GM19397 (cell line): ENCODE results near the gene FCHO1.
"Not testable (repeated sequence)": the region's sequence is repeated elsewhere in the genome, so short reads cannot be mapped to it uniquely, and the experiment has no call there.

ENCODE experiments used
- ATAC-seq: cut with Tn5 transposase; IDR thresholded peaks from one replicate; pipeline ENCODE4 v1.9.1; 2021; ENCODE audit warnings: mild to moderate bottlenecking, moderate library complexity; ENCODE audit not compliant: unreplicated experiment

Gene FCHO1

DNA sequence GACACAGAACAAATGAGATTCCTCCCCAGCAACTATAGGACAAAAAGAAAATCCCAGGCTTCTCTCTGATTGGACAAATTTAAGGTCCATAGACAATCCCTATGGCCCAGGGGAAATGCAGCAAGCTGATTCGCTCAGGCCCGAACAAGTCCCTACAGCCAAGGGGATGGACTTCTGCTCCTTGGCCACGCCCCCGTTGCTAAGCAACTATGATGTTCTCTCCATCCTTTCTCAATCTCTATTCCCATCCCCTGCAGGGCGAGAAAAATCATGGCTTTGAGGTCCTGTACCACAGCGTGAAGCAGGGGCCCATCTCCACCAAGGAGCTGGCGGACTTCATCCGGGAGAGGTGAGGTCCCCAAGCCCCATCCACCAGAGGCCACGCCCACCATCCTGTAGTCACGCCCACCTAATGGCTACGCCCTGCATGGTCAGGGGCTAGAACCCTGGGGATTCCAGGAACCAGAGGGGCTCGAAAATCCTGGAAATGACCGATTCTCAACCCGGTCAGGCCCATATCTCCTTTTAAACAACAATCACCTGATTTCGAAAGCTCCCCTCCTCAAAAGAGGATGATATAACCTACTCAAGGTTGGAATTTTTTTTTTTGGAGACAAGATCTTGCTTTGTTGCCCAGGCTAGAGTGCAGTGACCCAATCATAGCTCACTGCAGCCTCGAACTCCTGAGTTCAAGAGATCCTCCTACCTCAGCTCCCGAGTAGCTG lies 11.4 kb downstream of the FCHO1 start:
- ATAC-seq, result no peak

DNA sequence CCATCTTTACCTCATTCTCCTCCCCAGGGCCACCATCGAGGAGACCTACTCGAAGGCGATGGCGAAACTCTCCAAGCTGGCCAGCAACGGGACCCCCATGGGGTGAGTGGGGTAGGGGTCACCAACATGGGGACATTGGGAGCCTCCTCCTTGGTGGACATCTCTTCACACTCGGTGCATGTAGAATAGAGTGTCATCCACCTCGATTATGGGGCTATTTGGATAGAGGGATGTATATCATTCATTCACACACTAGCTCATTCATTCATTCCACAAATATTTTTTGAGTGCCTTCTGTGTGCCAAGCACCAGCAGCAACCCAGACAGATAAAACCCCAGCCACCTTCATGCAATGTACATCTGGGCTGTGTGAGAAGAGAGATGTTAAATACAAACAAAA lies 13.1 kb downstream of the FCHO1 start:
- ATAC-seq, result no peak

DNA sequence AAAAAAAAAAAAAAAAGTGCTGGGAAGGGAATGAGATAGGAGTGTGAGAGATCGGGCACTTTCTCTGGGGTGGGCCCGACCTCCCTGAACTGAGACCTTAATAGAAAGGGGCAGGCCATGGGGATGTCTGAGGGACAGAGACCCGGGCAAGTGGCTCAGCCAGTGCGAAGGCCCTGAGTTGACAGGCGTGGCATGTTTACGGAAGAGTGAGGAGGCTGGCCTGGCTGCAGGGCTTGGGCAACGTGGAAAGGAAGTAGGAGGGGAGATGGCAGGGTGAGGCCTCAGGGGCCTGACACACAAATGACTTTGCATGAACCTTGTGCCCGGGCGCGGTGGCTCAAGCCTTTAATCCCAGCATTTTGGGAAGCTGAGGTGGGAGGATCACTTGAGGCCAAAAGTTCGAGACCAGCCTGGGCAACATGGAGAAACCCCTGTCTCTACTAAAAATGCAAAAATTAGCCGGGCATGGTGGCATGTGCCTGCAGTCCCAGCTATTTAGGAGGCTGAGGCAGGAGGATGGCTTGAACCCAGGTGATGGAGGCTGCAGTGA lies 13.9 kb downstream of the FCHO1 start:
- ATAC-seq, result no peak

DNA sequence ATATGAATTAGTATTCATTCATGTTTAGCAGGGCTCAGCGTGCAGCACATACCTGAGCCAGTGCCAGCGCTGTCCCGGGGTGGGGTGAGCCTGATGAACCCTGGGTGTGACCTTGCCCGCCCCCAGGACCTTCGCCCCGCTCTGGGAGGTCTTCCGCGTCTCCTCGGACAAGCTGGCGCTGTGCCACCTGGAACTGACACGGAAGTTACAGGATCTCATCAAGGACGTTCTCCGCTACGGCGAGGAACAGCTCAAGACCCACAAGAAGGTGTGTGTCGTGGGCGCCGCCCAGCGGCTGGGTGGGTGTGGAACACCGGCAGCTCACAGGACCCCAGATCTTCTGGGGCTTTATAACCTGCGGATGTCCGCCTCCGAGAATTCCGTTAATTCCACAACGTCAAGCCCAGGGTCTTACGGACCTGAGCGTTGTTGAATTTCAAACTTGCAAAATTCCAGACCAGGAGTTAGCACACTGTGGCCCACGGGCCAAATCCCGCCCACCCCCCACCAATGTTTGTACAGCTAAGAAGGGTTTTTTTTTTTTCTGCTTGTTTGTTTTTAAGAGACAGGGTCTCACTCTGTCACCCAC lies 15.4 kb downstream of the FCHO1 start:
- no peak for ATAC-seq

DNA sequence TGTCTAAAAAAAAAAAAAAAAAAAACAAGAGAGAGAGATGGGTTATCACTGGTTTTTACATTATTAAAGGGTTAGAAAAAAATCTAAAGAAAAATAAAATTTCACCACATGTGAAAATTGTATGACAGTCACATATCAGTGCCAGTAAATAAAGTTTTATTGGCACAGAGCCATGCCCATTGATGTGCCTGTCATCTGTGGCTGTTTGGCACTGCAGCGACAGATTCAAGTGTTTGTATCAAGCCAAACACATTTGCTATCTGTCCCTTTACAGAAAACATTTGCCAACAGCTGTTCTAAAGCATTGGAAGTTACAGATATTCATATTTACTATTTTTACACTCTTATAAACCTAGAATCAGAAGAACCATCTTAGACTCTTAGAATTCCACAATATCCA lies 16.3 kb downstream of the FCHO1 start:
- no peak for ATAC-seq

DNA sequence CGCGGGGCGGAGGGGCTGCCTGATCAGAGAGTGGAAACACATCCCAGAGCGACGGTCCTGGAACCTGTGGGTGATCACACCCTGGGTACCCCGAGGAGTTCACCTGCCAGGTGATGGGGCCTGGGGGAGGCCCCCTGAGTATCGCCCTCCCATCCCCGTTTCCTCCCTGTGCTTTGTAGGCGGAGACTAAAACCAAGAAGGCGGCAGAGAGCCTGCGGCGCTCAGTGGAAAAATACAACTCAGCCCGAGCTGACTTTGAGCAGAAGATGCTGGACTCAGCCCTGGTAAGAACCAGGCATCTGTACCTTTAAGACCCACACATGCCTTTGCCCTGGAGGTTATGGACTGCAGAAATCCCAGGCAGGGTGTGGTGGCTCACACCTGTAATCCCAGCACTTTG lies 19.3 kb downstream of the FCHO1 start:
- no peak for ATAC-seq

DNA sequence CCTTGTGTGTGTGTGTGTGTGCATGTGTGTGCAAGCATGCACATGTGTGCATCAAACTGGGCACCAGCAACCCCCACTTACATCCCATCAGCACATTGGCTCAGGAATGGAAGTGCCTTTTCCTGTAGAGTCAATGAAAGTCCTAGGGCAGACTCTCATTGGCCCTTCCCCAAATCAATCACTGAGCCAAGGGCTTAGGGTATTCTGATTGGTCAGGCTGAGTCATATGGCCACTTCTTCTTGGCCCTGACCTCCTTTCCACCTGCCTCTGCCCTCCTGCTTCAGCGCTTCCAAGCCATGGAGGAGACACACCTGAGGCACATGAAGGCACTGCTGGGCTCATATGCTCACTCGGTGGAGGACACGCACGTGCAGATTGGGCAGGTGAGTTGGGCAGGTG lies 20.9 kb downstream of the FCHO1 start:
- ATAC-seq, result no peak

DNA sequence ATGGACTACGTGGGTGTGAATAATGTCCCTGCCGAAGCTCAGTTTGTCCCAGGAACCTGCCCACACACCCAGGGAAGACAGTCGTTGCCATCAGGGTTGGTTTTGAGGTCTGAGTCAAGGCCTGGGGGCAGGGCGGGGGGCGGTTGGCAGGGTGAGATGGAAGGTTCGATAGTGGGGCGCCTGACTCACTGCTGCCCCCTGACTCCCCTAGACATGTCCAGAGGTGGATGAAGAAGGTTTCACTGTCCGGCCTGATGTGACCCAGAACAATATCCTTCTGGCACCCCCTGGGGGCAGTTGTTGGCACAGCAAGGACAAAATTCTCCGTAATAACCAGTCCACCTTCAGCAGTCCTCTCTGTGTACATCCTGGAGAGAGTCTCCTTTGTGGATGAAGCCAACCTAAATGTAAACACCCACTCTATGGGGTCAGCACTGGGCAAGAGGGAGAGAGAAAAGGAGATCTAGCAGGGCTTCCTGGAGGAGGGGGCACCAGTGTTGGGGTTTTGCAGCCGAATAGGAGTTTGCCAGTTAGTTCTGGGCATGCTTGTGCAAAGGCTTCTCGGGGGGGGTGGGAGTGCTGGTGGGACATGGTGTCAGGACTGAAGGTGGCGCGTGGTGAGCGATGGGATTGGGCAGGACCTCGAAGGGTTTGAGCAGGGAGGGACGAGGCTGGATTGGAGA lies 24.1 kb downstream of the FCHO1 start:
- no peak for ATAC-seq

DNA sequence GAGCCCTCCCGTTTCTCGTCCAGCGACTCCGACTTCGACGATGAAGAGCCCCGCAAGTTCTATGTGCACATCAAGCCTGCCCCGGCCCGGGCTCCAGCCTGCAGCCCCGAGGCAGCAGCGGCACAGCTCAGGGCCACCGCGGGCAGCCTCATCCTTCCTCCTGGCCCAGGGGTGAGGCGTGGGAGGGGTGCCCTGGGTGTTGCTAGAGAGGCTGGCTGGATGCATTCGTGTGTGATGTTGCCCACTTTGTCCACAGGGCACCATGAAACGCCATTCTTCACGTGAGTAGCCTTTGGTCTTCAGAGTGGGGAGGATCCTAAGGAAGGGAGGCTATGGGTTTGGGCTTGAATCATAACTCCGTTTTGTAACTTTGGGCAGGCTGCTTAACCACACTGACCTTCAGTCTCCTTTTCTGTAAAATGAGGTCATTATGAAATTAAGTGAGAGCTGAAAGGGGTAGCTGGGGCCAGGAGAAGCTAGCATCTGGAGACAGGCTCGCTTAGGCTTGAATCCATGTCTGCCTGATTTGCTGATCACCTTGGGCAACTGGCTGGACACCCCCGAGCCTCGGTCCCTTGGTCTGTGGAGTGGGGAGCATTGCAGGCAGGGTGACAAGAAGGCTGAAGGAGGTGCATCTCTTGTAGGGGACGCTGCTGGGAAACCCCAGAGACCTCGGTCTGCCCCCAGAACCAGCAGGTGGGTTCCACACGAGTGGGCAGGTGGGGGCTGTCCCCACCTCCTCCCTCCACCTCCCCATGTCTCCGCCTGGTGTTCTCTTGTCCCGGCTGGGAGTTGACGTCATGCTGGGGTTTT lies 24.9 kb downstream of the FCHO1 start:
- ATAC-seq, result peak; percentile 59

DNA sequence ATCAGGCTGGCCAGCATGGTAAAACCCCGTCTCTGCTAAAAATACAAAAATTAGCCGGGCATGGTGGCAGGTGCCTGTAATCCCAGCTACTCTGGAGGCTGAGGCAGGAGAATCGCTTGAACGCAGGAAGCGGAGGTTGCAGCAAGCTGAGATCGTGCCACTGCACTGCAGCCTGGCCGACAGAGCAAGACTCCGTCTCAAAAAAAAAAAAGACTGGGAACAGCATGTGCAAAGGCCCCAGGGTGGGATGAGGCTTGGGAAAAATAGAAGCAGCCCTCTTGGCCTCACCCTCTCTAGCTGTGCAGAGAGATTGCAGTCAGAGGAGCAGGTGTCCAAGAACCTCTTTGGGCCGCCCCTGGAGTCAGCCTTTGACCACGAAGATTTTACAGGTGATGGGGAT lies 26.6 kb downstream of the FCHO1 start:
- not testable (repeated sequence) for ATAC-seq

DNA sequence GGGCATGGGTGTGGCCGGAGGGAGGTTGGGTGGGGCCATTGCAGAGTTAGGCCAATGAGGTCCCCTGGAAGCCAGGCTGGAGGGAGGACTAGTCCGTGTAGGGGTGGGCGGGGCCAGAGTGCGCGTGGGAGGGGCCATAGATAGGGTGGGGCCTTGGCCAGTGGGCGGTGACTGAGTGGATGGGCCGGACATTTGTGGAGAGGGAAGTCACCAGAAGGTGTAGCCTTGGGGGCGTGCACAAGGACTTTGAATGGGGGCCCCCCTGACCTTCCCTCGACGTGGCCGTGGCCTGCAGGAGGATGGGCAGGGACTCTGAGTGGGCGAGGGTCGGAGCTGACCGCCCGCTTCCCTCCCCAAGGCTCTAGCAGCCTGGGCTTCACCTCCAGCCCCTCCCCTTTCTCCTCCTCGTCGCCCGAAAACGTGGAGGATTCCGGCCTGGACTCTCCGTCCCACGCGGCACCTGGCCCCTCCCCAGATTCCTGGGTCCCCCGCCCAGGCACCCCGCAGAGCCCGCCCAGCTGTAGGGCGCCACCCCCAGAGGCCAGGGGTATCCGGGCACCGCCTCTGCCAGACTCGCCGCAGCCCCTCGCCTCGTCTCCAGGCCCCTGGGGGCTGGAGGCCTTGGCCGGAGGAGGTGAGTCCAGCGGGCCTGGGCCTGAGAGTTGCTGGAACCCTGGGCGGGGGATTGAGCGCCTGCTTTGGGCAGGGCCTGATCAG lies 27.1 kb downstream of the FCHO1 start:
- ATAC-seq, result no peak

DNA sequence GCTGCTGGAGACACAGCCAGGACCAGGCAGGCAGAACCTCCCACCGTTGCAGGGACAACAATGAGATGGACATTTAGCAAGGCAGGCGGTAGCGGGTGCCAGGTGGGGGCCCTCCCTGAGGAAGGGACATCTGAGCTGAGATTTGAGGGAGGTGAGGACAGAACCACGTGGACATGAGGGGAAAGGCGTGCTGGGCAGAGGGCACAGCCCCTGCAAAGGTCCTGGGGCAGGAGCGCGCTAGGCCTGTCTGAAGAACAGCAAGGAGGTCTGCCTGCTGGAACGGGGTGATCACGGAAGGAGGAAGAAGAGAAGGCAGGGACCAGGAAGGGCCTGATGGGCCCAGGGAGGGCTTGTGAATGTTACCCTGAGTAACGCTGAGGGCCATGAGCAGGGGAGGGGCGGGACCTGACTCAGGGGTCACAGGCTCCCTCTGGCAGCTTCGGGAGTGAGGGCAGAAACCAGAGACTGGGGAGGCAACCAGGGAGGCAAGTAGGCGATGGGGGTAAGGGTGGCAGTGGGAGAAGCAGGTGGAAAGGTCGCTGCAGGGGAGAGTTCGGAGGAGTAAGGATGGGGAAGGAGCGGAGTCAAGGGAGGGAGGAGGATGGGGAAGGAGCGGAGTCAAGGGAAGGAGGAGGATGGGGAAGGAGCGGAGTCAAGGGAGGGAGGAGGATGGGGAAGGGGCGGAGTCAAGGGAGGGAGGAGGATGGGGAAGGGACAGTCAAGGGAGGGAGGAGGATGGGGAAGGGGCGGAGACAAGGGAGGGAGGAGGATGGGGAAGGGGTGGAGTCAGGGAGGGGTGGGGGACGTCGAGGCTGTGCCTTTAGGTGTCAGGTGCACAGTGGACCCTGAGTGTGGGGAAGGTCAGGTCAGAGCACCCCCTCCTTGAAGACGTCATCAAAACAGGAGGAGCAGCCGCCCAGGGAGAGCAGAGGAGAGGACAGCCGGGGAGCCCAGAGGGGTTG lies 28.0 kb downstream of the FCHO1 start:
- no peak for ATAC-seq

DNA sequence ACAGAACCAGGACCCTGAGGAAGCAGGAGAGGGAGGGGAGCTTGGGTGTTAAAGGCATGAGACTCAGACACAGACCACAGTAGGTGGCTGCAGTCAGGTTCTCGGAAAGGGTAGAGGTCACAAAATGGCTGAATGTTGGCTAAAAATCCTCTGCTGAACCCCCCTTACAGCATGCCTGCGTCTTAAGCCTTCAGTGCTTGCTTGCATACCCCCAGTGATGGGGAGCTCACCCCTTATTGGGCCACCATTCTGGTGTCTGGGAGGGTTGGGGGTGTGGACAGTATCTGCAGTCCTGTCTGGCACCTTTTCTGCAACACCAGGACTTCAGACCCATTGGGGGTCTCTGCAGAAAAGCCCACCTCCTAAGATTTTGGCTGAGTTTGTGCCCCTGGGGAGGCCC lies 29.5 kb downstream of the FCHO1 start:
- no peak for ATAC-seq

DNA sequence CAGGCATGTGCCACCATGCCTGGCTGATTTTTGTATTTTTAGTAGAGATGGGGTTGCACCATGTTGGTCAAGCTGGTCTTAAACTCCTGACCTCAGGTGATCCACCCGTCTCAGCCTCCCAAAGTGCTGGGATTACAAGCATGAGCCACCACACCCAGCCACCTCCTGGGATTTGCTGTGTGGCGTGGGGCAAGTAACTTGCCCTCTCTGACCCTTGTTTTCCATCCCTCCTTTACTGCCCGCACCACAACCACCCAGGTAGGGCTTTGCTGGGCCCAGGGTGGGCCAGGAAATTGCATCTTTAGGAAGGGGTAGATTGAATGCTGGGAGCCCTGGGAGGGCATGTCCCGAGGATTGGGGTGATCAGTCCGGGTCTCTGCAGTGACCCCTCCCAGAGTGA lies 32.4 kb downstream of the FCHO1 start:
- ATAC-seq, result not testable (repeated sequence)

DNA sequence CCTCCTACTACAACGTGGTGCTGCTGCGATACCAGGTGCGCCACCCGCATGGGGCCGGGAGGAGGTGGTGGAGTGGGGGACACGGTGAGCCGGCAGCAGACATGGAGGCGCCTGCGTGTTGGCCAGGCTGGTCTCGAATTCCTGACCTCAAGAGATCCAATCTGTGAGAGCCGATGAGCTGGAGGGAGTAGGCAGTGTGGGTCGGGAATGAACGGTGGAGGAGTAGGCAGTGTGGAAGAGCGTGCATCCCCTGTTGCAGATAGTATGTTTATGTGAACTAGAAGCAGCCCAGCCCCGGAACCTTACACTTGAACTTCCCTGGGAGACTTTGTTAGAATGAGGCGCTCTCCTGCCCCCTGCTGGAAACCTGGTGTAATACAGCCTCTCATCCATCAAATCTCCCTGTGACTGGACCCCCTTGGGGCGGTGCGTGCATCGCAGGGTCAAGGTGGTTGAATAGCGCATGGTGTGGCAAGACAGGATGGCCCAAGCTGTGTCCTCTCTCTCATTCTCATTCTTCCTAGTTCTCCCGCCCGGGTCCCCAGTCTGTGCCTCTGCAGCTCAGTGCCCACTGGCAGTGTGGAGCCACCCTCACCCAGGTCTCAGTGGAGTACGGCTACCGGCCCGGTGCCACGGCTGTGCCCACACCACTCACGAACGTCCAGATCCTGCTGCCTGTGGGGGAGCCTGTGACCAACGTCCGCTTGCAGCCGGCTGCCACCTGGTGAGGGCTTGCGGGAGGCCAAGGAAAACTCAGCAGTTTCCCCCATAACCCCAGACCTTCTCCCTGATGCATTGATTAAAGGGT lies 33.1 kb downstream of the FCHO1 start:
- ATAC-seq, result no peak

DNA sequence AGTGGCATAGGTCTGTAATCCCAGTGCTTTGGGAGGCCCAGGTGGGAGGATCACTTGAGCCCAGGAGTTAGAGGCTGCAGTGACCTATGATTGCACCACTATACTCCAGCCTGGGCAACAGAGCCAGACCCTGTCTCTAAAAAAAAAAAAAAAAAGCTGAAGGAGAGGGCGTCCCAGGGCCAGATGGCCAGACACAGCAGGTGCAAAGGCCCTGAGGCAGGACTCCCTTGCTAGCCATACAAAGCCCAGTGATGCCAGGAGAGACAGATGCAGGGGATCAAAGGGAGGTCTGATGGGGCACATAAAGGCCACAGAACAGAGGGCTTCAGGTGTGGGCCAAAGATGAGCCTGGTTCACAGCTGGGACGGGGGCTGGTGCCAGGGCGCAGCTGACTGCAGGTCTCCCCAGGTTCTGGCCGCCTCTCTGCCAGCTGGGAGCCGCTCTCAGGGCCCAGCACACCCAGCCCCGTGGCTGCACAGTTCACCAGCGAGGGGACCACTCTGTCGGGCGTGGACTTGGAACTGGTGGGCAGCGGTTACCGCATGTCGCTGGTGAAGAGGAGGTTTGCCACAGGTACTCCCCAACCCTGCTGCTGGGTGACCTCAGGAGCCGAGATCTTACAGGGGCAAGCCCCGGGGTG lies 36.1 kb downstream of the FCHO1 start:
- ATAC-seq, result no peak

DNA sequence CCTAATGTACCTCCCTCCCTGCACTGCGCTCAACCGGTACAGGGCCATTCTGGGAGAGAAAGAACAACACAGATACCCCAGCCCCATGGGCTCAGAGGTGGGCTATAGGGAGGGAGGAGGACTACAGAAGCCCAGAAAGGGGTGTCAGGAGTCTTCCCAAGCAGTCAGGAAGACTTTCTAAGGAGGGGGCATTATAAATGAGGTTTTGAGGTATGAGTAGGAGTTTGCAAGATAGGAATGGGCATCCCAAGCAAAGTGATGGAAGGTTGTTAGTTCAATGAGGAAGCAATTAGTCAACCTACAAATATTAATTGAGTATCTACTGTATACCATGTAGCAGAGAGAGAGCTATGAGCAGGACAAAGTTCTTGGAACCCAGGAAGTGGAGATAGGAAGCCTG lies 37.4 kb downstream of the FCHO1 start:
- no peak for ATAC-seq
